GM23338 (cell line): Measurements from ENCODE around the gene ST6GALNAC3.

Experiments used
- CREB1 ChIP-seq: fragments of 250-450 bp; sonication (Bioruptor Pico); IDR thresholded peaks from 2 replicates; pipeline ENCODE4 v1.5.0; 2020; ENCODE audit warnings: low read depth, mild to moderate bottlenecking, moderate library complexity
- EZH2 ChIP-seq: fragments of 200-600 bp; sonication (generic); IDR thresholded peaks from one replicate; pipeline ENCODE4 v1.8.0; 2017; ENCODE audit warnings: antibody characterized with exemption, mild to moderate bottlenecking, low read depth; ENCODE audit not compliant: unreplicated experiment
- JUNB ChIP-seq: IDR thresholded peaks from one replicate; pipeline ENCODE4 v1.6.1; 2016; ENCODE audit warnings: antibody characterized with exemption; ENCODE audit not compliant: unreplicated experiment
- NANOG ChIP-seq: IDR thresholded peaks from 2 replicates; pipeline ENCODE4 v1.6.1; 2016; ENCODE audit warnings: antibody characterized with exemption, borderline replicate concordance
- POLR2AphosphoS5 ChIP-seq: IDR thresholded peaks from 2 replicates; pipeline ENCODE4 v1.6.1; 2016; ENCODE audit warnings: antibody characterized with exemption, low read depth
- REST ChIP-seq: IDR thresholded peaks from one replicate; pipeline ENCODE4 v1.6.1; 2018; ENCODE audit warnings: antibody characterized with exemption; ENCODE audit not compliant: unreplicated experiment
- STAT1 ChIP-seq: IDR thresholded peaks from one replicate; pipeline ENCODE4 v1.6.1; 2016; ENCODE audit warnings: antibody characterized with exemption; ENCODE audit not compliant: unreplicated experiment
- ZNF114 ChIP-seq: fragments of 250-450 bp; sonication (Bioruptor Pico); IDR thresholded peaks from 2 replicates; pipeline ENCODE4 v1.5.0; 2020; ENCODE audit warnings: mild to moderate bottlenecking, moderate library complexity
- TF ChIP-seq, protein P1 (sequence below), 2 experiments: fragments of 200-600 bp in 1 of 2; sonication (generic) in 1 of 2; conservative IDR thresholded peaks; 2 replicates each; pipeline versions ENCODE4 v1.5.1 to v1.6.1; 2016 to 2017; ENCODE audit warnings: antibody characterized with exemption in 2 of 2, low read depth in 2 of 2, mild to moderate bottlenecking in 2 of 2, moderate library complexity in 1 of 2

- TF ChIP-seq, protein P1, sequence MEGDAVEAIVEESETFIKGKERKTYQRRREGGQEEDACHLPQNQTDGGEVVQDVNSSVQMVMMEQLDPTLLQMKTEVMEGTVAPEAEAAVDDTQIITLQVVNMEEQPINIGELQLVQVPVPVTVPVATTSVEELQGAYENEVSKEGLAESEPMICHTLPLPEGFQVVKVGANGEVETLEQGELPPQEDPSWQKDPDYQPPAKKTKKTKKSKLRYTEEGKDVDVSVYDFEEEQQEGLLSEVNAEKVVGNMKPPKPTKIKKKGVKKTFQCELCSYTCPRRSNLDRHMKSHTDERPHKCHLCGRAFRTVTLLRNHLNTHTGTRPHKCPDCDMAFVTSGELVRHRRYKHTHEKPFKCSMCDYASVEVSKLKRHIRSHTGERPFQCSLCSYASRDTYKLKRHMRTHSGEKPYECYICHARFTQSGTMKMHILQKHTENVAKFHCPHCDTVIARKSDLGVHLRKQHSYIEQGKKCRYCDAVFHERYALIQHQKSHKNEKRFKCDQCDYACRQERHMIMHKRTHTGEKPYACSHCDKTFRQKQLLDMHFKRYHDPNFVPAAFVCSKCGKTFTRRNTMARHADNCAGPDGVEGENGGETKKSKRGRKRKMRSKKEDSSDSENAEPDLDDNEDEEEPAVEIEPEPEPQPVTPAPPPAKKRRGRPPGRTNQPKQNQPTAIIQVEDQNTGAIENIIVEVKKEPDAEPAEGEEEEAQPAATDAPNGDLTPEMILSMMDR (conservative IDR thresholded peaks at IDR 0.05; ENCODE audit: low read depth in 2 of 2): no peak
- TF ChIP-seq EZH2 (no peak), POLR2AphosphoS5 (no peak), NANOG (no peak), ZNF114 (CRISPR knock-in tag) (no peak), JUNB (no peak), REST (no peak), CREB1 (CRISPR knock-in tag) (no peak), STAT1 (no peak)
These were observed 144.8 kb downstream of the ST6GALNAC3 start for GRCh38 chr1:76219366-76219818.
